Neural progenitor cell (in vitro differentiated cells): ENCODE measurements around the gene TEDC1.

Source experiments
- EZH2 ChIP-seq: fragments of 200-600 bp; sonication (generic); IDR thresholded peaks from 2 replicates; pipeline ENCODE4 v1.6.1; 2017; ENCODE audit warnings: antibody characterized with exemption, mild to moderate bottlenecking, moderate library complexity
- TF ChIP-seq, protein P1 (sequence below): fragments of 200-600 bp; sonication (generic); IDR thresholded peaks from 2 replicates; pipeline ENCODE4 v1.5.1; 2017; ENCODE audit warnings: antibody characterized with exemption, mild to moderate bottlenecking

DNA sequence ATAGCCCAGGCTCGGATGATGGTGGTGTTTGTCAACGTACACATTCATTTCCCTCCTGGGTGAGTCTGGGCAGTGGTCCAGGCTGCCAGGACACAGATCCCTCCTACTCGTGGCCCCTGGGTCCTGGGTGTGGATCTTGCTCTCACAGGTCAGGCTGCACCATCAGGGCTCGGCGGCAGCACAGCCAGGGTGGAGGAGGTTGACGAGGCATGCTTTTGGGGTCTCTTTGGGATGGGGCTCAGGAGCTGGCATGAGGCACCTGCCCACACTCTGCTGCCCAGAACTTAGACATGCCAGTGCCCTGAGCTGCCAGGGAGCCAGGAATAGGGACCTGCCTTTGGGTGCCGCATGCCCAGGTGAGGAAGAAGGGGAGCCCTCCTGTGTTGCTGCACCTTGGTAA lies 45.0 kb downstream of the TEDC1 start:
- TF ChIP-seq, protein P1, sequence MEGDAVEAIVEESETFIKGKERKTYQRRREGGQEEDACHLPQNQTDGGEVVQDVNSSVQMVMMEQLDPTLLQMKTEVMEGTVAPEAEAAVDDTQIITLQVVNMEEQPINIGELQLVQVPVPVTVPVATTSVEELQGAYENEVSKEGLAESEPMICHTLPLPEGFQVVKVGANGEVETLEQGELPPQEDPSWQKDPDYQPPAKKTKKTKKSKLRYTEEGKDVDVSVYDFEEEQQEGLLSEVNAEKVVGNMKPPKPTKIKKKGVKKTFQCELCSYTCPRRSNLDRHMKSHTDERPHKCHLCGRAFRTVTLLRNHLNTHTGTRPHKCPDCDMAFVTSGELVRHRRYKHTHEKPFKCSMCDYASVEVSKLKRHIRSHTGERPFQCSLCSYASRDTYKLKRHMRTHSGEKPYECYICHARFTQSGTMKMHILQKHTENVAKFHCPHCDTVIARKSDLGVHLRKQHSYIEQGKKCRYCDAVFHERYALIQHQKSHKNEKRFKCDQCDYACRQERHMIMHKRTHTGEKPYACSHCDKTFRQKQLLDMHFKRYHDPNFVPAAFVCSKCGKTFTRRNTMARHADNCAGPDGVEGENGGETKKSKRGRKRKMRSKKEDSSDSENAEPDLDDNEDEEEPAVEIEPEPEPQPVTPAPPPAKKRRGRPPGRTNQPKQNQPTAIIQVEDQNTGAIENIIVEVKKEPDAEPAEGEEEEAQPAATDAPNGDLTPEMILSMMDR, result no peak
- TF ChIP-seq EZH2, result no peak
